NCI-H345 (cell line): ENCODE results near the gene CNNM4.

Source experiments
- DNase-seq: peaks from one replicate; lab custom pipeline; 2025; lab: John Stamatoyannopoulos, UW

CNNM4 gene

DNA sequence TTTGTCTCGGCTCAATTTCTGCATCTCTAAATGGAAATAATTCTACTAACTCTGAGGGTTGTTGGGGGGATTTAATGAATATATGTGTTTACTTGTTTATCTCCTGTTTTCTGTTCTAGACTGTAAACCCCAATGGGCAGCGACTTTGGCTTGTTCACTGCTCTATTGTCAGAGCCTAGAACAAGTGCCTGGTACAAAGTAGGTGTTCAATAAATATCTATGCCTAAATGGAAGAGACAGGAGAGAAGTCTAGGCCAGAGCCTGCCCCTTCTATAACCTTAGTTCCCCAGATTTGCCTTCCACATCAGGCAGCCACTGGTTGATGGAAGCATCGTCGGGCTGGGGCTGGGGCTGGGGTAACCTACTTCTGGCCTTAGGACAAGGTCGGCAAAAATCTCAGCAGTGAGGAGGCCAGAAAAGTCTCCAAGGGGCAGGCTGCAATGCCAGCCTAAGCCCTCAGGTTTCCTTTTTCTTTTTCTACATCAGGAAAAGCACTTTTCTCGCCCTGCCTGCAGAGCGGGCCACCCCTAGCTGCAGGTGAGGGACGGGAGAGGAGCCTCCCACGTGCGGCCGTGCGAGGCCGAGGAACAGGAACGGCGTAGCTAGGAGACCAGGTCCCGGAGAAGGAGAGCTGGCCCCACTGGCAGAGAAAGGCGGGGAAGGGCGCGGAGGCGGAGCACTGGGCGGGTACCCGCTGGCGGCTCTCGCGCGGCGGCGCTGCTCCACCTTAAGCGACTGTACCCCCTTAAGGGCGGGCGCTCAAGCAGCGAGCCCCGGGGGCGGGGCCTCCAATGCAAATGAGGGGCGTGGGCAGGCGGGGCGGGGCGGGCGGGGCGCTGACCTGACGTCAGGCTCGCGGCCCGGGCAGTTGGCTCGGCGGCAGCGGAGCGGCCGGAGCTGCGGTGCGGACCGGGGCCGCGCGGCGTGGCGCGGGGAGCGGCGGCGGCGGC is at the start of gene CNNM4:
Gene CNNM4 (plus strand): TSS at position 867 of the 950 bp plus-strand sequence. CDS start 98 bp downstream, outside the sequence.
- peak; percentile 94 for DNase-seq

- DNase-seq = no peak
Observed at GRCh38 chr2:96710985-96711384, 49.7 kb upstream of the CNNM4 start.

- no peak for DNase-seq
Observed at GRCh38 chr2:96715658-96716057, 45.0 kb upstream of the CNNM4 start.

DNA sequence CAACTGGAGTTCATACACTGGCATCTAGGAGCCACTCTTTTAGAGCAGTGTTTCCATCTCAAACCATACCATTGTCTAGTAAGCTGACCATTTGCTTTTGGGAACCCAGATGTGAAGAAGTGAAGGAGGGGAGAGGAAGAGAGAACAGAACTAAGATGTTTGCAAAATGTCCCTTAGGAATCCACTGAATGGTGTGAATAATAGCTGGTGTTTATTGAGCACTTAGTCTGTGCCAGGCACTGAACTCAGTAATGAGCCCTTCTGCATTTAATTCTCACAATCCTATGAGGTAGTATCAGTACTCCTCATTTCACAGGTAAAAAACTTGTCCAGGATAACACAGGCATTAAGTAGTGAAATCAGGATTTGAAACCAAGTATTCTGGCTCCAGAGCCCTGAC is 44.3 kb upstream of the CNNM4 start:
- DNase-seq = no peak

GRCh38 chr2:96726131-96726530 is 34.6 kb upstream of the CNNM4 start:
- DNase-seq = no peak

- no peak for DNase-seq
Observed at GRCh38 chr2:96727431-96727830, 33.3 kb upstream of the CNNM4 start.

DNA sequence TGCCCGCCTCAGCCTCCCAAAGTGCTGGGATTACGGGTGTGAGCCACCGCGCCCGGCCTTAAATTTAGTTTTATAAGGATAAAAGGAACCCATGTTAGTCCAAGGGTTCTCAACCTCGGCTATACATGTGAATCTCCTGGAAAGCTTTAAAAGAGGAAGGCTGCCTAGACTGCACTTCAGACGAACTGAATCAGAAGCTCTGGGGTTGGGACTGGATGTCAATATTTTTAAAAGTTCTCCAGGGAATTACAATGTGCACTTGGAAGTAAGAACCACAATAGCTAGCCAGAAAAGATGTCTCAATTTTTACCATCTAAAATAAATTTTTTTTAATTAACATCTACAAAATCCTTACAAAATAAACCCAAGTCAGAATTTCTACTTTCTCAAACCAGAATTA is 31.0 kb upstream of the CNNM4 start:
- no peak for DNase-seq

DNA sequence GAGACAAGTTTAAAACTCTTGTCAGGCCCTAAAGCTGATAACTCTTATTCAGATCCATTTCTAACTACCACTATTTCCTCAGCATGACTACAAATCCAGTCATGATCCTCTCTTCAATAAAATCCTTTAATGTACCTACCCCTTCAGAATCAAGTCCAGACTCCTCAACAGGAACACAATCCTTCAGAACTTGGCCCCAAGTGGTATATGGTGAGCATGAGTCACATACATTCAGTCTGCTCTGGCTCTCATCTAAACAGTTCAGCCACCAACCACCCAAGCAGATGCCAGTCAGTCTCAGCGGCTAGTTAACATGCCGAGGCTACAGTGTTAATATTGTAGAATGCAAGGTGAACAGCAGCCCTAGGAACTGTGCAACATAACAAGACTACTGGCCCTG is 30.5 kb upstream of the CNNM4 start:
- DNase-seq = no peak

DNA sequence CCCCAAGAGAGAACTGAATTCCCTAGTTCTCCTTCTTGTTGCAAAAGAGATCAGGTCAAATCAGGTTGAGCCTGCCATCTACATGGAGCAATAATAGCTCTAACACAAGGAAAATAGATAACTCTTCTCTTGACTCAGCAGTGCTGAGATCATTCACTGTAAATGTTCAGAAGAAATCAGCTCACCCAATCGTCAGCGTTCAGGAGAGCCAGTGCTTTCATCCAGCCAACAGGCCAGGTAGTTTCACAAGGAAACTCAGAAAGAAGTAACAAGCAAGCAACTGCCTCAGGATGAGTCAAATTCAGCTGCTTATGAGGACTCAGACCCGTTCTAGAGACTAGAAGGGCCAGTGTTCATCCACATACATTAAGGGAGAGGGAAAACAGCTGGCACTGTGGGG is 26.8 kb upstream of the CNNM4 start:
- DNase-seq = no peak

DNA sequence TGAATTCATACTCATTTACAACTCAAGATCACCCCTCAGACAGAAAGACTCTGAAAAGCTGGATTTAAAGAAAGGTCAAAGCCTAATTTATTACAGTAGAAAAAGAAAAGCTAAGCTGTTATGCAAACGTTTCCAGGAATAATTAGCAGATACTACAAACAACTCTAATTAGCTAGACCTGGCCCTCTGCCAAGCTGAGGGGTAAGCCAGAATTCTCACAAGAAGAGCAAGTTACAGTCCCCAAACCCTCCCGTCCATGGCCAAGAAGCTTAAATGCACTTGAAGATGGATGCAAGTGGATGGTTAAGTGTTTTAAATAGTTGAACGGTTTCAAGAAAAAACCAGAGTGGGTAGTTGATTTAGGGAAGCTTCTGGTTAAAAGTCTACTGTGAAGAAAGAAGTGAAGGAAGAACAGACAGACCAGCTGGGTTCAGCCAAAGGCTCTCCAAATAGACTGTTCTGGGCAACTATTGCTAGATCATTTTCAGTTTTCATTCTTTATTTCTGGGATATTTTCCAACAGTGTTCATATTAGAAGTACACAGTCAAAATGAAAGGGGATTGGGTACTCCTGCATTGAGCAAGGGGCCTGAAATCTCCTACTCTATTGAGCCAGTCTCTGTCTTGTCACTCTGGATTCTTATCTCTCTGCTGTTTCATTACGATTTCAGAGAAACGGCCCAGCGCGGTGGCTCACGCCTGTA is 25.7 kb upstream of the CNNM4 start:
- no peak for DNase-seq

DNA sequence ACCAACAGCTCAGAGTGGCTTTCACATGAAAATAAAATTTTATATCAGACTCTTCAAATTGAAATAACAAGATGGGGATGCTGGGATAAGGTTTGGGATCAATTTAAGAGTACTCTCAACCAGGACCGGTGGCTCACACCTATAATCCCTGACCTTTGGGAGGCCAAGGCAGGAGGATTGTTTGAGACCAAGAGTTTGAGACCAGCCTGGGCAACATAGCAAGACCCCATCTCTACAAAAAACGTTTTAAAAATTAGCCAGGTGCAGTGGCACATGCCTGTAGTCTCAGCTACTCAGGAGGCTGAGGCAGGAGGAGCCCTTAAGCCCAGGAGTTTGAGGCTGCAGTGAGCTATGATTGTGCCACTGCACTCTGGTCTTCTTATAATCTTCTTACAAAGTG is 23.5 kb upstream of the CNNM4 start:
- no peak for DNase-seq

GRCh38 chr2:96737831-96738230 is 22.9 kb upstream of the CNNM4 start:
- DNase-seq = no peak

DNA sequence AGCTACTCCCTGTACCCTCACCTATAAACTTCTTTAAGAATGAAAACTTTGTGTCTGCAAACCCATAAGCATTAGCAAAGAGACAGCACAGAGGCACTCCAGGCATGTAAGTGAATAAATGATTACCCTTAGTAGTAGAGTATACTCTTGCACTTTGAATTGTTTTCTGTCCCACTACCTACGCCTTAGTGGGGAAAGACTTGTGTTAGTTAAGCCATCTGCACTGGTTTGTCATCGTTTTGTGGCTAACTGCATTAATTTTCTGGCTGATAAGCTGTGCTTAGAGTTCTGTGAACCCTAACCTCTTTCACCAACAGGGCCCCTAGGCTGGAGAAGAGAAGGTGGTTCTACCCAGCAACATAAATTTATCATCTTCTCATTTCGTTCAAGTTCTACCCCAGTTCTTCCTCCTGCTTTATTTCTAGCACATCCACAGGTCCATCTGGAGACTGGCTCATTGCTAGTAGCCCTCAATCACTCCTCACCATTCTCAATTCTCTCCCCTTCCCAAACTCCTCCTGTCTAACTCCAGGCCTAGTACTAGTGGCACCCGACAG is 21.5 kb upstream of the CNNM4 start:
- DNase-seq = no peak

DNA sequence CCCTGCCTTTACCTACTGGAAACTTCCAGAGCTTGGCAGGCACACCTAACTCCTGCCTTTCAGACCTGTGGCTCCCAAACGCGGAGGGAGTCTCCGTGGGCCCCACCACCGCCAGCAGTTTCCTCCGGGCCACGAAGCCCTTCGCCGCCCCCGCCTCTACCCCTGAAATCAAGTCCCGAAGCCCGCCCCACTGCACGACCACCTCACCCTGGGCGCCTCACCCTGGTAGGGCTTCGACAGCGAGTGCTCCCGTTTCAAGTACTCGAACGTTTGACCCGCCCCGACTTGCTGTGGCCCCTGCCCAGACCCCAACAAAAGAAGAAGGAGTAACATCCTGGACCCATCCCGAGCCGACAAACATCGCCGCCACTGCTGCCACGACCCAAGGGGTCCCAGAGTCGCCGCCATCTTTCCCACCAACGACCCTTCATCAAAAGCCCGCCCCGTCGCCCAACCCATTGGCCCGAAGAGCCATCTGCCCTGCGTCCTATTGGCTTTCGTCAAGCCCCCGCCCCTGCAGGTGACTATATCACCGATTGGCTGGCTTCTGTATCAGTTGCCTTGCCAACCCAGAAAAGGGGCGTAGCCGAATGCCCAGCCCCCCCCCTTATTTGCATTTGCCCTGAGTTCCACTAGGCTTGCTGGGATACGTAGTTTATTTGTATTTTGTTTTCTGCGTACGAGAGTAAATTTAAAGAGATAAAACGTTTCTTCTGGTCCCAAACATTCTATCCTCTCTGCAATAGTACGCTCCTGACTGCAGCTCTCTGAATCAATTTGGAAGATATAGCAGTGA is 20.9 kb upstream of the CNNM4 start, which contains the start of gene LMAN2L:
Gene LMAN2L (minus strand): TSS at position 432 of the 796 bp plus-strand sequence. CDS start 24 bp downstream, at position 408.
- DNase-seq = peak; percentile 98

- no peak for DNase-seq
Observed at GRCh38 chr2:96747061-96747617, 13.6 kb upstream of the CNNM4 start.

DNA sequence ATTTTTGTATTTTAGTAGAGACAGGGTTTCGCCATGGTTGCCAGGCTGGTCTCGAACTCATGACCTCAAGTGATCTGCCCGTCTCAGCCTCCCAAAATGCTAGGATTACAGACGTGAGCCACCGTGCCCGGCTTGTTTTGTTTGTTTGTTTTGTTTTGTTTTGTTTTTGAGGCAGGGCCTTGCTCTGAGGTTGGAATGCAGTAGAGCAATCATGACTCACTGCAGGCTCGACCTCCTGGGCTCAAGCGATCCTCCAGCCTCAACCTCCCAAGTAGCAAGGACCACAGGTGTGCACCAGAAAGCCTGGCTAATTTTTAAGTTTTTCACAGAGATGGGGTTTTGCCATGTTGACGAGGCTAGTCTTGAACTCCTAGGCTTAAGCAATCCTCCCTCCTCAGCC is 8.9 kb upstream of the CNNM4 start:
- no peak for DNase-seq

DNA sequence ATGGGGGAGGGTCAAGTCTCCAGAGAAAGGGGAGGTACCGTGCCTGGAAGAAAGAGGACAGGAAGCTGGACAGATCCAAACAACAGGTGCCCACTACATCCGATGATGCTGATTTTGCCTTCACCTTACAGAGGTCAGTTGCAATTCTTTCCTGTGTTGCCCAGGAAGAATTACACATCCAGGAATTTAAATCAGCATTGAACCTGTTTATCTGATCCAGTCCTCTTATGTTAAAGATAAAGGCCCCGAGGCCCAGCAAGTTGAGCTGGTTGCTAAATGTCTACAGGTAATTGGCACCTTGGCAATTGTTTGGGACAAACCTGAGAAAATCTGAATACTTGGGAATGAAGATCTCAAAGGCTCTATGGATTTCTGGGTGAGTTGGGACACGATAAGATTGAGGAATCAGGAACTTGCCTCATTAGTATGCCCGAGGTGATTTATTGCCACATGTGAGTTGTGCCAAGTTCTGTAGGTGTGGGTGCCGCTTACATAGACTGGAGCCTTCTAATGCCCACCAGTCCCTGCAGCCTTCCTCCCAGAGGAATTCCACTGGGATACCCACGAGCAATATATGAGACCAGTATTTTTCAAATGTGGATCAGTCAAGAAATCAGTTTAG is 6.9 kb upstream of the CNNM4 start:
- DNase-seq = no peak

- no peak for DNase-seq
Observed at GRCh38 chr2:96754317-96754716, 6.4 kb upstream of the CNNM4 start.

- no peak for DNase-seq
Observed at GRCh38 chr2:96756788-96757476, 3.8 kb upstream of the CNNM4 start.

DNA sequence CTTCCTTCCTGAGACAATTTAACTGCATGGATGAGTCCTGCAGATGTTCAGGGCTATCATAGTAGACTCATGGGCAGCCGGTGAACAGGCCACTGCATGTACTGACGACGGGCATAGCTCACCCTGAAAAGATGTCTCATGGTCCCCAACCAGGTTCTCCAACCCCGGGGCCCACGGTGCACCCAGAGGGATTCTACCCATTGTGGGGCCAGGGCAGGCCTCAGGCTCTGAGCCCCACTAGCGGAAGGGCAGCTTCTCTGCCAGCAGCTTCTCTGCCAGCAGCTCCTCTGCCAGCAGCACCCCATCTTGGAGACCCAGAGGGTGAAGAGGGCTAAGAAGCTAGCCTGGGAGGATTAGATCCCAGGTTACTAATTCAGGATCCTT is 3.2 kb upstream of the CNNM4 start:
- DNase-seq = no peak

- no peak for DNase-seq
Observed at GRCh38 chr2:96758987-96759386, 1.7 kb upstream of the CNNM4 start.
